Mucosa of descending colon (tissue), 3 donors: ENCODE measurements around the gene C1orf94. TPM values are rescaled to one million over a fixed set of nuclear protein-coding genes. Genes with fewer than 3 reads are reported as not detected.
"Not testable (repeated sequence)": the region's sequence is repeated elsewhere in the genome, so short reads cannot be mapped to it uniquely, and the experiment has no call there.

Experiments
- ATAC-seq: fragments of 200-7000 bp; cut with Tn5 transposase; one replicate; pipeline ENCODE4 v1.9.1; 2020; ENCODE audit warnings: mild to moderate bottlenecking, moderate library complexity
- DNase-seq, 3 donors: peaks; one replicate each; pipeline ENCODE4 v3.0.0-alpha.2; 2020
- H3K36me3 ChIP-seq: fragments of 200-600 bp; one replicate; pipeline ENCODE4 v1.8.0; 2021; ENCODE audit warnings: low read depth, mild to moderate bottlenecking
- H3K4me1 ChIP-seq: fragments of 200-600 bp; one replicate; pipeline ENCODE4 v1.8.0; 2021; ENCODE audit warnings: low read depth, mild to moderate bottlenecking
- H3K4me3 ChIP-seq: fragments of 200-600 bp; one replicate; pipeline ENCODE4 v1.8.0; 2021; ENCODE audit warnings: mild to moderate bottlenecking
- H3K9me3 ChIP-seq: fragments of 200-600 bp; one replicate; pipeline ENCODE4 v1.8.0; 2021; ENCODE audit warnings: mild to moderate bottlenecking
- intact Hi-C, 2 donors: fragments of 100-400 bp; cut with DNase I in 1 of 2; cut with micrococcal nuclease in 1 of 2; formaldehyde crosslinking; loops; one replicate each; pipeline versions ENCODE4 v1.11.0 to v1.11.1; 2022; cut with DNase I, micrococcal nuclease
- total RNA-seq, 3 donors: library from RNA; stranded (reverse); fragmentation: NEBNext Ultra II Directional in 2 of 3; extraction: Animal tissue kit (Norgen Biotek cat#: 25700) in 2 of 3; gene quantifications; one replicate each; pipeline versions ENCODE4 v1.2.1 to v1.2.4, GENCODE V29; 2021 to 2023
- TF ChIP-seq, protein P1 (sequence below): fragments of 200-600 bp; IDR thresholded peaks from one replicate; pipeline ENCODE4 v1.8.0; 2022; ENCODE audit warnings: antibody characterized with exemption, mild to moderate bottlenecking
- donor health status: DM: no; HTN: no; CAD: no; lungs with moderate emphysema.
- donor health status: DM: no; HTN: no; CAD: no.
- donor health status: DM: no; HTN: yes; CAD: no.

The C1orf94 gene
- total RNA-seq, 3 donors from 2014 or later = not detected

DNA sequence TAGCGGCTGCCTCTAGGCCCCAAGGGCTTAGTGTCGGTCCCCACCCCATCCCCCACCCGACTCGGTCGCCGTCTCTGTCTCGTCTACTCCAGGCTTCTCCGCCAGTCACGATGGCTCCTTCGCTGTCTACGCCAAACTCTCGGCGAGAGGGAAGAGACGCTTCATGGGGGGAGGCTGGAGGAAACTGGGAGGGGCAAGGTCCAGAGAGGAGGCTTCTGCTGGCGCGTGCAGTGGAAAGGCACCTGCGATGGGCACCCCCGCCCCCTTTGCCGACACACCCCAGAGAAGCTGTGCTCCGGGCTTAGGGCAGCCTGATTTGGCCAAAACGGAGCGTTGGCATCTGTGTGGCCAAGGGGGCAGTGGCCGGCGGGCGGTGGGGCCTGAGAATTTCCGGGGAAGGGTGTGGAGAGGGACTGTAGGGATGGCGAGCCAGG, 10.5 kb upstream of the C1orf94 start:
- intact Hi-C loops = no loop called here
- TF ChIP-seq, protein P1, sequence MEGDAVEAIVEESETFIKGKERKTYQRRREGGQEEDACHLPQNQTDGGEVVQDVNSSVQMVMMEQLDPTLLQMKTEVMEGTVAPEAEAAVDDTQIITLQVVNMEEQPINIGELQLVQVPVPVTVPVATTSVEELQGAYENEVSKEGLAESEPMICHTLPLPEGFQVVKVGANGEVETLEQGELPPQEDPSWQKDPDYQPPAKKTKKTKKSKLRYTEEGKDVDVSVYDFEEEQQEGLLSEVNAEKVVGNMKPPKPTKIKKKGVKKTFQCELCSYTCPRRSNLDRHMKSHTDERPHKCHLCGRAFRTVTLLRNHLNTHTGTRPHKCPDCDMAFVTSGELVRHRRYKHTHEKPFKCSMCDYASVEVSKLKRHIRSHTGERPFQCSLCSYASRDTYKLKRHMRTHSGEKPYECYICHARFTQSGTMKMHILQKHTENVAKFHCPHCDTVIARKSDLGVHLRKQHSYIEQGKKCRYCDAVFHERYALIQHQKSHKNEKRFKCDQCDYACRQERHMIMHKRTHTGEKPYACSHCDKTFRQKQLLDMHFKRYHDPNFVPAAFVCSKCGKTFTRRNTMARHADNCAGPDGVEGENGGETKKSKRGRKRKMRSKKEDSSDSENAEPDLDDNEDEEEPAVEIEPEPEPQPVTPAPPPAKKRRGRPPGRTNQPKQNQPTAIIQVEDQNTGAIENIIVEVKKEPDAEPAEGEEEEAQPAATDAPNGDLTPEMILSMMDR = no peak
- no peaks in the 10 kb centered on the region for H3K9me3 ChIP-seq
- DNase-seq (no peak), ATAC-seq (no peak)
- H3K36me3 ChIP-seq = no peaks in the 10 kb centered on the region
- H3K4me1 ChIP-seq = peaks cover 8% of the 10 kb centered on the region
- H3K4me3 ChIP-seq = no peak overlapping the region

DNA sequence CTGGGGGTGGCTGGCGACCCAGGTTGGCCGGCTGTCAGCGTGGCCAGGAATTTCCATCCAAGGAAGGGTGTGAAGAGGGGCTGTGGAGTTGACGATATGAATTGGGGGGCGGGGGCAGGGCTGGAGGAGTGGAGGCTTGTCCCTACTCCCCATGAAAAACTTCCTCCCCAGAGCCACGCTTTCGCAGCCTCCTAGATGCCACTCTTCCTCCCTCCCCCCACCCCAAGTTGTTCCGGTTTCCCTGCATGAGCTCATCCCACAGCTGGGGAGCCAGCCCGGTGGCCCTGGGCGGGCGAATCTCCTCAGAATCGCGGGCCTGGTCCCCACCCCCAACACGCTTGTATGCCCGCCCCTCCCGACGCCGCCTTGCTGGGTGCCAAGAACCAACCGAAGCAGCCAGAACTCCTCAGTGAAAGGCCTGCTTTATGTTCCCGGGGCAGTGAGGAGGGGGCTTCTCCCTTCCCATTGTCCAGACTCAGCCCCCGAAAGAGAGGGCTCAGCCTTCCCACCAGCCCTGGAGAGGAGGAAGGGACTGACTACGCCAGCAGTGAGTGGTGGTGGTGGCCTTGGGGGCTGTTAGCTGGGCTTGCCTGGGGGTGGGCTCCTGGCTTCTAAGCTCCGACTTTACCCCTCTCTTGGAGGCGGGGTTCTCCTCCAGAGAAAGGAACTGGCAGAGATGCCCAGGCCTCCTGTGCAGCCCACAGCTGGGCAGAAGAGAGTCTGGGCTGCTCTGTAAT, 9.9 kb upstream of the C1orf94 start:
- peaks cover 8% of the 10 kb centered on the region for H3K4me1 ChIP-seq
- intact Hi-C loops = no loop called here
- TF ChIP-seq, protein P1 = no peak
- no peak for ATAC-seq
- no peak for DNase-seq
- no peaks in the 10 kb centered on the region for H3K9me3 ChIP-seq
- H3K36me3 ChIP-seq = no peaks in the 10 kb centered on the region
- H3K4me3 ChIP-seq = no peak overlapping the region

DNA sequence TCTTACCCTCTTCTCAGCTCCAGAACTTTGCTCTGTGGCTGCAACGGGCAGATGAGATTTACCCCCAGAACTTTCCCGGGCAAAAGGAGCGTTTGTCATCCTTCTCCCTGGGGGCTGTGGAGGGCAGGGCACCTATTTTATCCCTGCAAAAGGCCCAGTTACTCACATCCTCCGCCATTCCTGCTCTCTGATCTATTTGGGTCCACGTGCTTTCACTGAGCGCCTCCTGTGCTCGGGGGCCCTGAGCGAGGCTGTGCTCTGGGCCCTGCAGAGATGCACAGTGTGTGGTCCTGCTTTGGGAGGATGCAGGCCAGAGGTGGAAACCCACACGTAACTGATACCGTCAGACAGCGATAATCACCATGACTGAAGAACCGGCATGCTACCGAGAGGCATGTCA, 9.3 kb upstream of the C1orf94 start:
- TF ChIP-seq, protein P1 = no peak
- H3K4me3 ChIP-seq = no peak overlapping the region
- intact Hi-C loops = no loop called here
- peaks cover 8% of the 10 kb centered on the region for H3K4me1 ChIP-seq
- no peak for ATAC-seq
- DNase-seq = no peak
- H3K36me3 ChIP-seq = no peaks in the 10 kb centered on the region
- H3K9me3 ChIP-seq = no peaks in the 10 kb centered on the region

- Histone ChIP-seq H3K36me3 (no peaks in the 10 kb centered on the region), H3K9me3 (no peaks in the 10 kb centered on the region), H3K4me1 (no peaks in the 10 kb centered on the region), H3K4me3 (no peak overlapping the region)
- TF ChIP-seq, protein P1 = no peak
- no peak for ATAC-seq
- DNase-seq = no peak
- intact Hi-C loops = no loop called here
These were observed 963 bp upstream of the C1orf94 start for GRCh38 chr1:34175744-34176143.

- TF ChIP-seq, protein P1 = no peak
- Histone ChIP-seq H3K36me3 (no peaks in the 10 kb centered on the region), H3K9me3 (no peaks in the 10 kb centered on the region), H3K4me1 (no peaks in the 10 kb centered on the region), H3K4me3 (no peak overlapping the region)
- ATAC-seq (no peak), DNase-seq (no peak)
- intact Hi-C loops = no loop called here
These were observed 1.4 kb downstream of the C1orf94 start for GRCh38 chr1:34178072-34178471.

GRCh38 chr1:34183381-34183780, 6.7 kb downstream of the C1orf94 start:
- H3K36me3 ChIP-seq, H3K4me1 ChIP-seq, intact Hi-C loops, ATAC-seq, H3K9me3 ChIP-seq, DNase-seq, H3K4me3 ChIP-seq: not testable (repeated sequence)
